ENCODE data around the gene MTMR1. TPM values are rescaled to one million over a fixed set of nuclear protein-coding genes. Genes with fewer than 3 reads are reported as not detected.

Gene MTMR1
- polyA plus RNA-seq, 2 of the 4 experiments (the other 2 are of a cell fraction) = 17.3 to 28.3 TPM

GRCh38 chrX:150729956-150730355 is 36.8 kb downstream of the MTMR1 start:
- Histone ChIP-seq H3K27ac (no peak overlapping the region), H3K4me1 (no peaks in the 10 kb centered on the region), H3K4me2 (no peak overlapping the region), H3K9me3 (no peaks in the 10 kb centered on the region), H3K4me3 (no peak overlapping the region)
- no peak for DNase-seq (ENCODE audit: low read depth in 1 of 2, low spot score in 1 of 2)
- 83% methylated on average over 5 of the region's 5 CpGs for WGBS (ENCODE audit: missing lambda C conversion rate)
- CTCF ChIA-PET = interaction anchor here (1.0 to 1.9 kb wide), 2 partner anchors 13 to 14 kb away, joined by 3 to 4 read pairs; no protein-coding TSS in a partner anchor
- TF ChIP-seq NR3C1 (IDR thresholded peaks at IDR 0.05) (no peak), MAZ (IDR thresholded peaks at IDR 0.05; ENCODE audit: borderline replicate concordance, low read depth, low read length) (no peak), ZNF302 (CRISPR knock-in tag; IDR thresholded peaks at IDR 0.05) (no peak), POLR2A (IDR thresholded peaks at IDR 0.05; ENCODE audit: low read length) (no peak), JUN (IDR thresholded peaks at IDR 0.05) (no peak), POLR2AphosphoS2 (conservative IDR thresholded peaks at IDR 0.05; ENCODE audit: low read length) (no peak), KDM5A (IDR thresholded peaks at IDR 0.05) (no peak), FOXS1 (CRISPR knock-in tag; IDR thresholded peaks at IDR 0.05) (no peak), EHF (CRISPR knock-in tag; IDR thresholded peaks at IDR 0.05) (no peak), RFX5 (IDR thresholded peaks at IDR 0.05) (no peak), ATOH8 (CRISPR knock-in tag; IDR thresholded peaks at IDR 0.05; ENCODE audit: low read depth) (no peak), EHMT2 (IDR thresholded peaks at IDR 0.05; ENCODE audit: low read depth) (no peak), FOSB (CRISPR knock-in tag; IDR thresholded peaks at IDR 0.05) (no peak), SMC3 (IDR thresholded peaks at IDR 0.05) (no peak), EP300 (IDR thresholded peaks at IDR 0.05) (no peak), HOXB13 (CRISPR knock-in tag; IDR thresholded peaks at IDR 0.05; ENCODE audit: low read depth) (no peak), FOSL2 (IDR thresholded peaks at IDR 0.05) (no peak), FOSL2 (CRISPR knock-in tag; IDR thresholded peaks at IDR 0.05) (no peak)
- TF ChIP-seq, protein P1, sequence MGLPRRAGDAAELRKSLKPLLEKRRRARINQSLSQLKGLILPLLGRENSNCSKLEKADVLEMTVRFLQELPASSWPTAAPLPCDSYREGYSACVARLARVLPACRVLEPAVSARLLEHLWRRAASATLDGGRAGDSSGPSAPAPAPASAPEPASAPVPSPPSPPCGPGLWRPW (IDR thresholded peaks at IDR 0.05) = no peak
- no peak for ATAC-seq
- POLR2A ChIA-PET = no interaction called here
- FAIRE-seq = no peak

GRCh38 chrX:150730719-150731118 is 37.5 kb downstream of the MTMR1 start:
- CTCF ChIA-PET = interaction anchor here (1.9 kb wide), 1 partner anchor 15 kb away, joined by 4 read pairs; no protein-coding TSS in a partner anchor
- no peak overlapping the region for H3K27ac ChIP-seq
- FAIRE-seq = no peak

More at GRCh38 chrX:150730719-150731118, 37.5 kb downstream of the MTMR1 start:
- no peak for TF ChIP-seq NR3C1 (IDR thresholded peaks at IDR 0.05)
- TF ChIP-seq RARB (CRISPR knock-in tag; IDR thresholded peaks at IDR 0.05) = no peak
- no peak for TF ChIP-seq SMC3 (IDR thresholded peaks at IDR 0.05)
- no peak for TF ChIP-seq HOXA7 (CRISPR knock-in tag; IDR thresholded peaks at IDR 0.05)
- no peak for TF ChIP-seq JUNB (IDR thresholded peaks at IDR 0.05)
- no peak for TF ChIP-seq ZC3H11A (IDR thresholded peaks at IDR 0.05)
- TF ChIP-seq HEYL (CRISPR knock-in tag; IDR thresholded peaks at IDR 0.05) = no peak
- TF ChIP-seq FOXS1 (CRISPR knock-in tag; IDR thresholded peaks at IDR 0.05) = no peak
- TF ChIP-seq HOXB13 (CRISPR knock-in tag; IDR thresholded peaks at IDR 0.05; ENCODE audit: low read depth) = no peak
- TF ChIP-seq FOSB (CRISPR knock-in tag; IDR thresholded peaks at IDR 0.05) = no peak
- no peak for TF ChIP-seq KDM5A (IDR thresholded peaks at IDR 0.05)
- TF ChIP-seq ELK1 (IDR thresholded peaks at IDR 0.05; ENCODE audit: low read depth, low read length) = no peak
- no peak for TF ChIP-seq PHF8 (IDR thresholded peaks at IDR 0.05; ENCODE audit: borderline replicate concordance, low read depth)
- no peak for TF ChIP-seq BCL3 (IDR thresholded peaks at IDR 0.05)
- TF ChIP-seq ZFP36 (IDR thresholded peaks at IDR 0.05; ENCODE audit: borderline replicate concordance, partially characterized antibody) = no peak
- no peak for TF ChIP-seq ESRRA (IDR thresholded peaks at IDR 0.05; ENCODE audit: borderline replicate concordance, low read length)
- H3K9me3 ChIP-seq = no peaks in the 10 kb centered on the region
- no peak for ATAC-seq
- no peak overlapping the region for H3K4me3 ChIP-seq
- H3K4me1 ChIP-seq = no peaks in the 10 kb centered on the region
- POLR2A ChIA-PET = no interaction called here
- no peak overlapping the region for H3K4me2 ChIP-seq
- 92% methylated on average over 6 of the region's 6 CpGs for WGBS (ENCODE audit: missing lambda C conversion rate)
- DNase-seq (ENCODE audit: low read depth in 1 of 2, low spot score in 1 of 2) = no peak
